Caki2 (cell line): ENCODE measurements around the gene C1orf198. TPM values are rescaled to one million over a fixed set of nuclear protein-coding genes. Genes with fewer than 3 reads are reported as not detected.

Experiments used
- total RNA-seq: library from RNA; depleted of rRNA; stranded (reverse); fragments of >200 nt; shearing (Covaris generic); gene quantifications from 2 replicates; pipeline ENCODE4 v1.2.3, GENCODE V29; 2014; ENCODE audit warnings: low replicate concordance; rRNA removed

C1orf198 gene
- total RNA-seq, 1 experiment from 2014 or later = 87.1 TPM

Other genes with a start within 250 kb of the C1orf198 start
- 21.7 and 32.2 TPM in 2 replicates for gene COG2, start 226.0 kb downstream of the C1orf198 start, total RNA-seq
- gene AGT, start 154.4 kb downstream of the C1orf198 start, total RNA-seq = not detected in 2 replicates
- gene CAPN9, start 121.1 kb downstream of the C1orf198 start, total RNA-seq = not detected in 2 replicates
- 4.0 and 7.6 TPM in 2 replicates for gene TTC13, start 110.3 kb upstream of the C1orf198 start, total RNA-seq
- gene ARV1, start 110.6 kb upstream of the C1orf198 start, total RNA-seq = 0.55 and 20.8 TPM in 2 replicates
- gene FAM89A, start 171.7 kb upstream of the C1orf198 start, total RNA-seq = 8.8 and 9.7 TPM in 2 replicates